Renal cortex interstitium (tissue), 11 donors: ENCODE results near the gene CNNM3. TPM values are rescaled to one million over a fixed set of nuclear protein-coding genes. Genes with fewer than 3 reads are reported as not detected.

Source experiments
- DNase-seq, 11 donors: peaks; one replicate each; pipeline ENCODE4 v3.0.0-alpha.2; 2013; ENCODE audit warnings: low read depth in 9 of 11, low spot score in 4 of 11; ENCODE audit errors: extremely low read depth in 1 of 11
- polyA plus RNA-seq, 3 donors: library from polyadenylated mRNA; unstranded; fragments of 120-200 nt; gene quantifications; one replicate each; pipeline ENCODE4 v1.2.1, GENCODE V29; 2013; ENCODE audit not compliant: insufficient read length in 3 of 3

CNNM3 gene
- polyA plus RNA-seq, 3 donors: 29.5 to 39.5 (median 37.7) TPM

DNA sequence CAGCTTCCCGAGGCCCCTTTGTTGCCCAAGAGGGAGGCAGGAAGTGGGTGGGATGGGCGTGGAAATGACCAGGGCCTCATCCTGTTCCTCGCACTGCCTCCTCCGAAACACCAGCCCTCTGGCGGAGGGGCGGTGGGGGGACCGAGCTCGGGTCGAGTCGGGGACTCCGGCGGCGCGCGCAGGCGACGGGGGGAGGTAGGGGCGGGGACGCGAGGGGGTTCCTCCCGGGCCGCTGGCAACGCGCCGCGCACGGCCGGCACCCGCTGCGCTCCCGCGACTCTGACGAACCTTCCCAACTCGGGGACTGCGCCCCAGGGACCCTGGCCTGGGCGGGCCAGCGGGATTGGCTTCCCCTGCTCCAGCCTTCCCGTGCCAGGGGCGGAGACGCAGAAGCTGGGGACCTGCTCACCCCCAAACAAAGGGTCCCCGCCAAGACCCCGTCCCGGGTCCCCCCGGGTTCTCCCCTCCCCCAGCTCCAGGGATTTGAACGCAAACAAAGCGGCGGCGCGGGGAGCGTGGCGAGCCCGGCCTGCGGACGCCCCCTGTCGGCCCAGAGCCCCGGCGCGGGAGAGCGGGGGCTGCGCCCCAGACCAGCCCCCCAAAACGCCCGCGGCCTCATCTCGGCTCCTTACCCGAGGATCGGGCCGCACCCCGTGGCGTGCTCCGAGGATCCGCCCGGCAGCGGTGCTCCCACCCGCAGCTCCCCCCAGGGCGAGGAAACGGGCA is 52.6 kb downstream of the CNNM3 start:
- peak in 10 of 11 donors; percentile 71 to 88 (median 84) for DNase-seq

DNA sequence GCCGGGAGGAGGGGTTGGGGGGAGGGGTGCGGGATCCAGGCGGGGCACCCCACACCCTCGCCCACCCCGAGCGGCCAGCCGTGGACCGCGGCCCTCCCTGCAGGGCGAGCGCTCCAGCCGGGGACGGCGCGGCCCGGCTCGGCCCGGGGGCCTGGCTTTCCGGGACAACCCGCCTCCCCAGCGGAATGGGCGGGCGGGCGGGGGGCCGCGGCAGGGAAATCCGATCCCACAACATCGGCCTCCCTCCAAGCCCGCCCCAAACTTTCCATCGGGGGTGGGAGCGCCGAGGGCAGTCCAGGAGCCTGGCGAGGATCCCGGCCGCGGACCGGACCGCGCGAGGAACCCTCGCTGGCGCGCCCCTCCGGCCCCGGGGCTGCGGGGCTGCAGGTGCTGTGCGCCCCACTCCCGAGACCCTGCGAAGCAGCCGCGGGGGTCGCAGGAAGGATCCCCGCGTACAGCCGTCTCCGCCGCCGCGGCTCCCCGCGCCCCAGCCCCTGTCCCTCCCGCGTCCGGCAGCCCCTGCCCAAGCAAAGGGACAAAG is 53.3 kb downstream of the CNNM3 start:
- DNase-seq: peak in 6 of 11 donors; percentile 70 to 81 (median 74)

DNA sequence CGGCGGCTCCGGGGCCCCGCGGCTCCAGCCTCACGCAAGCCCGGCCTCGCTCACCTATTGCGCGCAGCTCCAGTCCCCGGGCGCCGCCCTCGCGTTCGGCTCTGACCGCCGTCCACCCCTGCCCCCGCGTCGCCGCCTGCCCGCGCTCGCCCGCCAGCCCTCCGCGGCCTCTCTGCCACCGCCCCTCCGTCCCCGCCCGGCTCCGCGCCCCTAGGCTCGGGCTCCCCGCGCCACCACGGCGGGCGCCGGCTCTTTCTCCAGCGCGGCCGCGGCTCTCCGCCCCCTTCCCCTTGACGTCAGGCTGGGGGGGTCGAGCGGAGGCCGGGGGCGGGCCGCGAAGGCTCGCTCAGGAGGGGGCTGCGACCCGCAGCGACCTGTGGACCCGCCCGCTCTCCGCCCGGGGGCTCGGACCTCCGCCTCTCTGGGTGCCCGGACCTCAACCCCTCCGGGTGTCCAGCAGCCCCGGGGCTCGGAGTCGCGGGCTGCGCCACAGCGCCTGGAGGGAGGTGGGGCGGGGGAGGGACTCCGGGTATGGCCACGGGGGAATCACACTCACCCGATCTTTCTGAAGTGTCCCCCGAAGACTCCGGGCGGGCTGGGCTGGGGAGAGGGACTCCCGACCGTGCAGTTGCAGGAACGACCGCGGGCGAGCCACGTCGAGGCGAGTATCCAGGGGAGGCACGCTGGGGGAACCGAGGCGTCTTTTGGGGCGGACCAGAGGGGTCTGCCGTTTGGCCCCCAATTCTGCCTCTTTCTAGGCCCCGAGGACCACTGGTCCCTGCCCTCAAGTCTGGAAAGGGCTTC is 54.0 kb downstream of the CNNM3 start, which contains the start of gene SEMA4C:
Gene SEMA4C (minus strand): TSS at position 259 of the 804 bp plus-strand sequence. CDS start 2,194 bp downstream, outside the sequence.
- no peak for DNase-seq

DNA sequence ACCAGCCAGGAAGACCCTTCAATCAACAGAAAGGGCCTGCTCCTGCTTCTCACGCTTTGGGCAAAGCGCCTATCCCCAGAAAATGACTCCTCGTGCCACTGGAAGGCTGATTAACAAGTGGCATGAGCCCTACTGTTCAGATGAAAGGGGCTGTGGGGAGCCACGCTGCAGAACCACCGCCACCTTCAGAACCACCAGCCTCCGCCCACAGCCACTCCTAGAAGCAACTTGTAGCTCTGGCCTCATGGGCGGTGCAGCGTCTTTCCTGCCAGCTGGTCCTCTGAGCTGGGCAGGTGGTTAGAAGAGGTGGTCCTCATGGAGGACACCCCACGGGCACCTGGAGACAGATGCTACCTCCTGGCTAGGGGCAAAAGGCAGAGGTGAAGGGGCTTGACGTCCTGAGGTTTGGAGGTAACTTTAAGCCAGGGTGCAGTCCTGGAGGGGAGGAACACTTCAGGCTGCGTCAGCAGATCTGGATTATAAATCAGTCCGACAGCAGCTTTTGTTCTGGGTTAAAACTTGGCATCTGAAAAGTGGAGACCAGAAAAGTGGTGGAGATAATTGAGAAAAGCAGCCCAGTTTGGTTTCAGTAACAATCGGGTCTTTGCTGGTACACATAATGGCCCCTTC is 54.7 kb downstream of the CNNM3 start:
- DNase-seq: no peak

DNA sequence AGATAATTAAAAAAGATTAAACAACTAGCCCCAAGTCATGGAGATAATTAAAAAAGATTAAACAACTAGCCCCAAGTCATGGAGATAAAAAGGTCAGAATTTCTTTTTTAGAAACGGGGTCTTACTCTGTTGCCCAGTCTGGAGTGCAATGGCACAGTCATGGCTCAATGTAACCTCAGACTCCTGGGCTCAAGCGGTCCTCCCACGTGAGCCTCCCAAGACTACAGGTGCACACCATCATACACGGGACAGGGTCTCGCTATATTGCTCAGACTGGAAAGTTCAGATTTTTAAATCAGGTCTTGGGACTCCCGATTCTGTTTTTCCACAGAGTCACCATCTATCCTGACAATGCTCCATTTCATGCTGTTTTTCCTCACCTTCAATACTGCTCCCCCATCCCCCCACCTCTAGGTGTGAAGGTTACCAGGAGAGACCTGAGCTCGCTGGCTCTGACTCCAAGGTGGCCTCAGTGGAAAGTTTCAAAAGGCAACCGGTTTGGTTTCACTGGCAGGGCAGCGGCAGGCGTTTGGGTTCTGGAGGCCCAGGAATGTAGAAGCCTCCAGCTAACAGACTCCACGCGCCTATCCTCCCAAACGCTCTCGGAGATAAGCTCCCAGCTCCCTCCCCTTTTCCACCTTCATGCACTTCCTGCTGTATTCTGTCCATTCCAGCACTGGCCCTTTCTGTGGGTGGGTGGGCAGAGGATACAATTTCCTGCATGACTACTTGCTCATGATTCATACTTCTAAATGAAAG is 56.7 kb downstream of the CNNM3 start:
- no peak for DNase-seq

DNA sequence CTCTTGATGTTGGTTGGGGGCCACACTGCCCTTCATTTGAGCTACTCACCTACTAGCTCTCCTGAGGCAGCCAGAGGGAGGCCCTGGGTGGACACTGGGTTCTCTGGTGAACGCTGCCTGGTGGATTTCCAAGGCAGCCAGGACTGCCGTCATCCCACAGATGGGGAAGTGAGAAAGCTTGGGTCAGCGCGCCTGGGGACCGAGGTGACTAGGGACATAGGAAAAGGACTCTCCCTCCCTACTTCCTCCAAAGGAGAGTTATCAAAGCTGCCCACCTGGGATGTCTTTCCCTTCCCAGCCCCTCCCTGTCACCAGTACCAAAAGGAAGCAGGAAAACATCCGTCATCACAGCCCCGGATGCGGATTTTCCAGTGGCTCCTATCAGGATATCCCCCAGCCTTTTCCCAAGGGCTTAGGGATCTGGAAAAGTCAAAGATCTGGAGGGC is 57.6 kb downstream of the CNNM3 start:
- DNase-seq: no peak

DNA sequence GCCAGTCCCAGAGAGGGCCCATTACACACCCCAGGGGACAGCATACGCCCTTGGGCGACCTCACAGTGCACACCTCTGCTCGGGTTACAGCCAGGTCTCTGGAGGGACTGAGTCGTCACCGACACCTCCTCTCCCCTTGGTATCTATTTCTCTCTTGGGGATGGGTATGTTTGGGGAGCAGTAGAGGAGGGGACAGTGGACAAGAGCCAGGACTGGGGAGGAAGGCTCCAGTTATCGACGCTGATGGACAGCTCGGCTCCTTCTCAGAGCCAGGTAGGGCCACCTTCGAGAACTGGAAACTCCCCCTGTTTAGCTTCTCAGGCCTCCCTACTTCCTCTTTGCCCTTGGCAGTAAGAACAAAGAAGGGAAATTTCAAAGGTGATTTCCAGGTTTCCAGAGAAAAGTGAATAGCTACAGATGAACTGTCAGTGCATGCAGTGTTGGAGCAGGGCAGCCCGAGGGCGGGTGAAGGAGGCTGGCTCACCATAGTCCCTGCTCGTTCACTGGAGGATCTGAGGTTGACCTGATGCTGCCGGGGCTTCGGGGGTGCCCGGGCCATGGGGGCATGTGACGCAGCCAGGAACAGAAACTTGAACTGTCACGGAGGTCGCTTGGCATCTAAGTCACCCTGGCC is 58.2 kb downstream of the CNNM3 start:
- no peak for DNase-seq

DNA sequence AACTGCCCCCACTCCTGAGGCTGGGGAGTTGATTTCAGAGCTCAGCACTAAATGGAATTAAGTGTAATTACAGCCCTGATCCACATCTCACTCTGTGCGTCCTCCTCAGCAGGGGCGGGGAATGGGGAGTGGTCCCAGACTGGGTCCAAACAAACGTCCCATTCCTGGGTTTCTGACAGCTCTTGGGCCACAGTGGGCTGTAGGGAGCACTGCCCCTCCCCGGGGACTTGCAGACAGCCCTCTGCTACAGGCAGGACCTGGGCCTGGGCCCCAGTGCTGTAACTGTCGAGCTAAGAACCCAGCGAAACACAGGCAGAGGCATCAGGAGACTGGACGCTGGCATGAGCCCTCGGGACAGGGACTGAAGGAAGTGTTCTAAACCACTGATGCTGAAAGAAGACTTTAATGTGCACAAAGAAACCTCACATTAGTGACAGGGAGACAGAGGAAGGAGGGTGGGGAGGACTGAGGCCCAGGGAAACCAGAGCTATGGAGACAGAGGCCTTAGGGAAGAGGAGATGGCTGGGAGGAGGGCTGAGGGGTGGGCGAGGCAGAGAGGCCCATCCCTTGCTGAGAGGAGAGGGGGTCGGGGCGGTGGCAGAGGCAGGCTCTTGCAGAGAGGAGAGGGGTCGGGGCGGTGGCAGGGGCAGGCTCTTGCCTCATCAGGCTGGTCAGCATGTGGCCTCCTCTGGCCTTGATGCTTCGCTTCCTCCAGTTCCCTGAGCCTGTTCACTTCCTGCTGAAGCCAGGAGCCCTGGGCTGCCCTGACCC is 59.6 kb downstream of the CNNM3 start:
- no peak for DNase-seq

DNA sequence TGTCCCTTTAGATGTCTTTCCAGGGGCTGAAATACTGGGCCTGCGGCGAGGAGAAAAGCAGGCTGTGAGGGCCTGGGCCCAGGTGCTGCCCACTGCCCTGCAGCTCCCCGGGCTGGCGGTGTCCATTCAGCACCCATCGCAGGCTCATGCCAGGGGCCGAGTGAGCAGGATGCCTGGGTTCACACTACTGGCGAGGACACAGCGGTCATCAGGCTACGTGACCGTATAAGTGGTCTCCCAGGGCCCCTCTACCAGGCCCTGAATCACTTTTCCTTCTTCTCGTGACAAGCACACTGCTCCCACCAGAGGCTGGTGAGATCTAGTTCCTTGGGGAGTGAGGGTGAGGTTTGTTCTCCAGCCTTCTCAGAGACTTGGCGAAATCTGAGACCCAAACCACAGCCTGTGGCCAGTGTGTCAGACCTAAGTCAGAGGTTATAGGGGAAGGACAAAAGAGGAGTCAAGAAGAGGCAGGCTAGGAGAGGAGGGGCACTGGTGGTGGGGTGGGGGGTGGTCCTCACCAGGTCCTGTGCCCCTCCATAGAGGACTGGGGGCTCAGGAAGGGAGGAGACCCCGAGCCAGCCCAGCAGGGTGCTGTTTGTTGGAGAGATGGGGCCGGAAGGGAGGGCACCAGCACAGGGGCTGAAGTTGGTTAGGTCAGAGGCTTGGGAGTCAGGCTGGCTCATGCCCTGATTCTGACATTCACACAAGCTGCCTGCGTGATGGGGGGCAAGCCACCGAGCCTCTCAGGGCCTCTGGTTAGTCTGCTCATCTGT is 60.4 kb downstream of the CNNM3 start:
- no peak for DNase-seq

DNA sequence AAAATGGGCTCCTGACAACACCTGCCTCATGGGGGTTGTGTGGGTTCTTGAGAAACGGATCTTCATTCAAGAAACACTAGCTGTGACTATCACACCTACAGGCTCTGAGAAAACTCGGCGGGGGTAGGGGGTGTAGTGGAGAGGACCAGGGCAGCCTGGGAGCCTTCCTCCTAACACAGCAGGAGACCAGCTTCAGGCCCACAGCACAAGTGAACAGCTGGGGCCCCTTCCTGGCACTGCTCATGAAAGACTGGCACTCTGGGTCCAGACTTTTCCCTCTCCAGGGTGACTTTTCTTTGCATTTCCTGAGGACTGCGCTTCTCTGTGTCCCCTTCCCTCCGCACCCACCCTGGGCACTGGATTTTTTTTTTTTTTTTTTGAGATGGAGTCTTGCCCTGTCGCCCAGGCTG is 61.0 kb downstream of the CNNM3 start:
- DNase-seq: no peak

DNA sequence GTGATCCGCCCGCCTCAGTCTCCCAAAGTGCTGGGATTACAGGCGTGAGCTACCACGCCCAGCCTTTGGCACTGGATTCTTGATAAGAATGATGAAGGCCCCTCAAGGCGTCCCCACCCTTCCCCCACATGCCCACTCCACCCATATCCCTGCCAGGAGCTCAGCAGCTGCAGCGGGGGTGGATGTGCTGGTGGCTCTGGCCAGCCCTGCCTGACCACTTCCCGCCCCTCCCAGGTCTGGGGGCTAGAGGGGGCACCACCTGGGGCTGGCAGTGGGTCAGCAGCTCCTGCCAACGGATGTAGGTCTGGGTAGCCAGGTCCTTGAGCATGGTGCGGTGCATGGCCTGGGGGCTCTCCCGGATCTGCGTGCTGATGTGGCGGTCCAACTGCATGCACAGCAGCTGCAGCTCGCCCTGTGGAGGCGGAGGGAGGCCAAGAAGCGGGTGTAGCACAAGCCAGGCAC is 61.6 kb downstream of the CNNM3 start:
- no peak for DNase-seq

DNA sequence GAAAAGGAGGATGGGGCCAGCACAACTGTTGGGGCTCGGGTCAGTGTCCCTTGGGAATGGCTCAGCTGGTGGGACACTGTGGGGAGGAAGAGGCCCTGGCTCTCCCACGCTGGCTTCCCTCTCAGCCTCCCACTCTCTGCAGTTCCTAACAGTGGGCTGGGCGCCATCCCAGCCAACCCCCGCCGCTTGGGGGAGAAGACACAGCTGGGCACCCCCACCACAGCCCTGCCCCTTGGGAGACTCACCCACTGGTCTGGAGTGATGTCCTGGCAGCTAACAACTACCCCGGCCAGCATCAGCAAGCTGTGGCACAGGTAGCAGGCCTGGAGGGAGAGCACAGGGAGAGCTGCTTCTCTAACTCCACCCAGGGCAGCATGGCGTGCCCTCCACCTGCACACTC is 62.1 kb downstream of the CNNM3 start:
- no peak for DNase-seq

DNA sequence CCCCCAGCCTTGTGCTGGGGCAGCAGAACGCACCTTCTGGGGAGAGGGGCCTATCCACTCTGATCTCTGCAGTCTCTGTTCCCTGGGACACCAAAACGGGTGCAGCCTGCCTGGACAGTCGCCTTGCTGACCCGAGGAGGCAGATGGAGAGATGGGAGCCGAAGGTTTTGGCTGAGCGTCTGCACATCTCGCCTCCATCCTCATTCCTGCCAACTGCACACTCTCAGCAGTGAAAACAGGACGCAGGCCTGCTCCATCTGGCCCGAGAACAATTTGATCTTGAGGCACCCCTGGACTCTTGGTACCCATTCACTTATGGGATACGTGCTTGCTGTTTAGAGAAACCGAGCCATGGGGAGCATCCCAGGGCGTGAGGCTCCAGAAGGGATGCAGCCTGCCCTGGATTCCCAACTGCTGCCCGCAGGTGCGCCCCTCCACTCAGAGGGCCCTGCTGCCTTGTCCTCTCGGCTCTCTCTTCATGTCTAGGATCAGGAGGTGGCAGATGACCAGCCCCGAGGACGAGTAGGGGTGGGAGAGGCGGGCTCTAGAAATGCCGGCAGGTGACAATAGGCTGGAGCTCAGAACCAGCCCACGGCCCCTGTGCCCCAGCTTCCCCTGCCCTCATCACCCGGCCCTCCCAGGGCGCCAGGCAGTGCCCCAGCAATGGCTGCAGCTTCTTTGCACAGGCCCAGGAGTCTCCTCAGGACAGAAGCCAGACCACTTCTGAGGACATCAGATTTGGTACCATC is 62.9 kb downstream of the CNNM3 start:
- DNase-seq: no peak

DNA sequence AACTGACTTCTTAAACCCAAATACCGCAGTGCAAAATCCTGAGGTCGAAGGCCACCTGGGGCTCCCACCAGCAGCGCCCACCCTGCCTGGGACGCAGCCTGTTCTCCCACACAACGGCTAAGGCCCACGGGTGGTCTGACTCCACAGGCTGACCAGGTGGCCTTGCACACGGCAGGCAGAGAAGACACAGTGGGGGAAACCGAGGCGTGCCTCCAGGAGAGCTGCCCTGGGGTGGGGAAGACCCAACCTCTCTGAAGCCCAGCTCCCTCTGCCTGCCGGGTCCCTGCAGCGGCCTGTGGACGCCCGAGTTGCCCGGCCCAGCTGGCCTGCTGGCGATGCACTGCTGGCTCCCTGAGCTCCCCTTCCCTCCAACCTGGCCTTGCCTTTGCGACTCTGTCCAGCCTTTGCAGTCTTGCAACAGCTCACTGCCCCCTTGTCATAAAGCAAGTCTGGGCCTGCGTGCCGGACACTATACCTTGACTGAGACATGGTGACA is 63.5 kb downstream of the CNNM3 start:
- DNase-seq: no peak

DNA sequence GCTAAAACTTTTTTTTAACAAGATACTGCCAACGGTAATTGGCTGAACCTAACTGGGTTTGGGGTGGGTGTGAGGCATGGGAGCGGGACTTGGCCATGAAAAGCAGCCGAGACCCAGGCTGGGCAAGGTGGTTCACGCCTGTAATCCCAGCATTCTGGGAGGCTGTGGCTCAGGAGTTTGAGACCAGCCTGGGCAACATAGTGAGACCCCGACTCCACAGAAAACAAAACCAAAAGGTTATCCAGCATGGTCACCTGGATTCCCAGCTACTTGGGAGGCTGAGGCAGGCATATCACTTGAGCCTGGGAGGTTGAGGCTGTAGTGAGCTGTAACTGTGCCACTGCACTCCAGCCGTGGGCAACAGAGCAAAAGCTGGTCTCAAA is 64.8 kb downstream of the CNNM3 start:
- DNase-seq: no peak
